NCI-H1436 (cell line): ENCODE data around the gene TEKTIP1.

Source experiments
- DNase-seq: peaks from one replicate; lab custom pipeline; 2025; lab: John Stamatoyannopoulos, UW

Gene TEKTIP1

DNA sequence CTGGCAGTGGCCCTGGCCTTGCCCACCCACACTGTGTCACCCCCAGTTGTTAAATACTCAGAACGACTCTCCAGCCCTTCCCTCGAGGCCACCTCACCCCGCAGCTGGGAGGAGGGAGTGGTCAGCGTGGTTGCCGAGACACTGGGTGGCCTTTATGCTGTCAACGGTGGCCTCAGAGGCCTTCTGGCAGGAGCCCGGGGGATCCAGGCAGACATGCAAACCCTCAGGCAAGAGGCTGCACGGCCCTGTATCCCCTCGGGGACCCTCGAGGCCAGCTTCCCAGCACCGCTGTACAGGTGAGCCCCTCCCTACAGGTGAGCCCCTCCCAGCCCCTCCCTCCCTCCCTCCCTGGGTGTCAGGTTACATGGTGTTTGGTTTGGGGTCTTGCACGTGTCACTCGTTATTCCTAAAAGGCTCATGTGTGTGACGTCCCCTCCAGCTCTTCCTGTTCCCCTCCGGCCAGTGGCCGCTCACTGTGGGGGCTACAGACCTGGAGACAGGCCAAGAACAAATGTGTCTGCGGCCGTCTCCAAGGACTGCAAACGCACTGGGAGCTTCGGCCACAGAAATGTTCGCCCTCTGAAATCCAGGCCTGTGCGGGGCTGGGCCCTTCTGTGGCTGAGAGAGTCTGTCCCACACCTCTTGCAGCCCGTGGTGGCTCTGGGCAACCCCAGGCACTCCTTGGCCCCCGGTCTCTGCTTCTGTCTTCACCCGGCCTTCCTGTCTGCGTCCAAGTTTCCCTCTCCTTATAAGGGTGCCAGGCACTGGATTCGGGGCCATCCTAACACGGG is at the start of gene TEKTIP1:
TSS of gene TEKTIP1 (plus strand) at position 210 of the 791 bp plus-strand sequence. CDS start at position 214, 4 bp downstream.
- DNase-seq: peak; percentile 41

DNA sequence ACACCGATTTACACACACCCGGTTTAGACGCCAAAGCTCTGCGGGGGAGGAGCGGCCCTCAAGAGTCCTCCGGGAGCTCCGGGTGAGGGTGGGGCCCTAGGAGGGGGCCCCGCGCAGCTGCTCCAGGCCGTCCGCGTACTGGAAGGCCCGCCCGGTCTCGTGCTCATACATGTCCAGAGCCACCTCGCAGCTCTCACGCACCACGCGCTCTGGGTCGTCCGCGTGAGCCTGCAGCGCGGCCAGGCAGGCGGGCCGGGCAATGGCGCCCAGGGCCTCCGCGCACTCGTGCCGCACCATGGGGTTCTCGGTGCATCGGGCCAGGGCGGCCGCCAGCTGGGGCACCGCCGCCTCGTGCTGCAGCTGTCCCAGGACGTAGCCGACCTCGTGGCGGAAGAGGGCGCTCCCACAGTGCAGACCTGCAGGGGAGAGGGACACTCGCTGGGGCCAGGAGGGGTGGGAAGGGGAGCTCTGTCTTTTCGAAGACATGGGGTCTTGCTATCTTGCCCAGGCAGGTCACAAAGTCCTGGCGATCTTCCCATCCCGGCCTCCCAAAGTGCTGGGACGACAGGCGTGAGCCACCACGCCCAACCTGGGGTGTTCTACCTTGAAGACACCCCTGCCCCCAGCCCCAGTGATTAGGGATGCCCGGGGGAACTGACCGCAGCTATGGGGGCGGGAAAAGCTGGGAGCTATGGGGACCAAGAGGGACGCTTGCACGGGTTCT is 47.4 kb upstream of the TEKTIP1 start:
- DNase-seq: no peak

- no peak for DNase-seq
These were observed 46.7 kb upstream of the TEKTIP1 start for GRCh38 chr19:3492131-3492839.

- DNase-seq: no peak
These were observed 46.1 kb upstream of the TEKTIP1 start for GRCh38 chr19:3492919-3493318.

- no peak for DNase-seq
These were observed 45.3 kb upstream of the TEKTIP1 start for GRCh38 chr19:3493651-3494050.

GRCh38 chr19:3494051-3494450 is 44.9 kb upstream of the TEKTIP1 start:
- no peak for DNase-seq

GRCh38 chr19:3494559-3494958 is 44.4 kb upstream of the TEKTIP1 start:
- DNase-seq: no peak

DNA sequence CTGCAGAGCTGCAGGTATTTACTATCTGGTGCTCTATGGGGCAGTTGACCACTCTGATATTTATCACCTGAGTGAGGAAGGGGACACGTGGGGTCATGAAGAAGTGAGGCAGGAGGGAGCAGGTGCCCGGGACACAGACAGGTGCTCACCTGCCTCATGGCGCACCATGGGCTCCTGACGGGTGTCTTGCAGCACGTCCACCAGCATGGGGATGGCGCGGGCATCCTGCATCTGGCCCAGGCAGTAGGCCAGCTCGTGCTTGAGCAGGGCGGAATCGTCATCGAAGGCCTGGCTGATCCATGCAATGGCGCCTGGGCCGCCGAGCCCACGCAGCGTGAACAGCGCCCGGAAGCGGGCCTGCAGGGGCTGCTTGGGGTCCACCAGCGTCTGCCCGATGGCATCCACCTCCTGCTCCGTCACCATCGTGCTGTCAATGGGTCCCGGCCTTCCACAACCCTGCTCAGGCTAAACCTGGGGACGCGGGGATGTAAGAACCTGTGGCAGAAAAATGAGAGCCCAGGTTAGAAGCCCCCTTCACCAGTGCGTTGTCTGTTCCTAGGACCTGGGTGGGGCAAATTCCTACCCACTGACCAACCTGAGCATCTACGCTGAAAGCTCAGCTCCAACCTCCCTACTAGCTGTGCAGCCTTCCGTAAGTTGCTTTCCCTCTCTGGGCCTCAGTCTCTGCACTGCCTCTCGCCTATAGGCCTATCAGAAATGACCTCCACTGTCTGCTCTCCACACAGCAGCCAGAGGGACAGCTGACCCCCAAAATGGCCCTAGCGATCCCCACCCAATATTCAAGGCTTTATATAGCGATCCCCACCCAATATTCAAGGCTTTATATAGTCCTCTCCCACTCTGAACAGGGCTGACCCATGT is 42.3 kb upstream of the TEKTIP1 start:
- DNase-seq: no peak

DNA sequence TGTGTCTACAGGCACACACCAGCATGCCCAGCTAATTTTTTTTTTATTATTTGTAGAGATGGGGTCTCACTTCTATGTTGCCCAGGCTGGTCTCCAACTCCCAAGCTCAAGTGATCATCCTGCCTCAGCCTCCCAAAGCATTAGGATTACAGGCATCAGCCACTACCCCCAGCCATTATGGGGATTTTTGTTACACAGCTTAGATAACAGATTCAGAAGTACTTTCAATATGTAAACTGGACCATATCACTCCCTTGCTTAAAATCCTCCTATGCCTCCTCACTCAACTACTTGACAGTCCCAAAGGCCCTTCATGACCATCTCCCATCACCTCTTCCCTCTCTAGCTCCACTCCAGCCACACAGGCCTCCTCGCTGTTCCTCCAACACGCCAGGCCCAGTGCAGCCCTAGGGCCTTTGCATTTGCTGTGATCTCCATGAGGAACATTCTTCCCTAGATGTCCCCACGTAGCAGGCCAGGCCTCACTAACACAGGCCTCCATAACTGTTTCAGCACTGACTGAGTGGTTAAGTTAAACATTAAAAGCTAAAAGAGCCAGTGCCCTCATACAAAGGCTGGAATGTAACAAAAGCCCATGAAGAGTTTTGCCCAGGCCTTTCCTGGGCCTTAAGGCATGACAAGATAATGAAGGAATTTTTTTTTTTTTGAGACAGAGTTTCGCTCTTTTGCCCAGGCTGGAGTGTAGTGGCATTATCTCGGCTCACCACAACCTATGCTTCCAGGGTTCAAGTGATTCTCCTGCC is 41.0 kb upstream of the TEKTIP1 start:
- no peak for DNase-seq

- DNase-seq: no peak
These were observed 39.1 kb upstream of the TEKTIP1 start for GRCh38 chr19:3499738-3500428.

DNA sequence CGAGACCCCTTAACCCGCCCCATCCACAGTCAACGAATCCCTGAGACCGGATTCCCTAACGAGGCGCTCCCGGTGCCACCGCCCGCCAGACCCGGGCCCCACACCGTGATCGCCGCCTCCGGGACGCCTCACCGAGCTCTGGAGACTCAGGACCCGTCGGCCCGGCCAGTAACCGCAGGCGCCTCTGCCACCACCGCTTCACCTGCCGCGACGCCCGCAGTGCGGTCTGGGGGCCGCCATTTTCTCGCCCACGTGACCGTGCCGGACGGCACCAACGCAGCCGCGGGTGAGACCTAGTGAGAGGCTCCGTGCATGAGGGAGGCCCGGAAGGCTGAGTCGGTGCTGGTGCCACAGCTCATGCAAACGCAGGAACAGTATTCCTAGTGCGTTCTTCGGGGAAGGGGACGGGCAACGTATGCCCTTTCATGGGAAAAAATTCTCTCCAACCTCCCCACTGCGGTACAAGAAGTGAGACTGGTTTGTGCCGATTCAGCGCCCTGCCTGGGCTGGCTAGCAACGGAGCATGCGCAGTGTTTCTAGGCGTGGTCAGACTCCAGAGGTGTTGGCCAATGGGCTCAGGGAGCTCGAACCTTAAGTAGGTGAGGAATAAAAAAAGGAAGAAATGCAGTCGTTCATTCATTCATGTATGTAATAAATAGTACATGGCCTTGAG is 38.4 kb upstream of the TEKTIP1 start, which contains the start of gene DOHH:
TSS of gene DOHH (minus strand) at position 246 of the 673 bp plus-strand sequence. CDS start 3,860 bp downstream, outside the sequence.
- peak; percentile 94 for DNase-seq

DNA sequence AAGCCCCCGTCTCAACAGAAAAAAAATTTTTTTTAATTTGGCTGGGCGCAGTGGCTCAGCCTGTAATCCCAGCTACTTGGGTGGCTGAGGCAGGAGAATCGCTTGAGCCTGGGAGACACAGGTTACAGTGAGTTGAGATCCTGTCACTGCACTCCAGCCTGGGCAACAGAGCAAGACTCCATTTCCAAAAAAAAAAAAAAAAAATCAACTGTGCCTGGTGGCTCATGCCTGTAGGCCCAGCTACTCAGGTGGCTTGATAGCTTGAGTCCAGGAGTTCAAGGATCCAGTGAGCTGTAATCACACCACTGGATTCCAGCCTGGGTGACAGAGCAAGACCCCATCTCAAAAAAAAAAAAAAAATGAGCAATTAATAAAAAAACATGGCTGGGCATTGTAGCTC is 37.2 kb upstream of the TEKTIP1 start:
- DNase-seq: no peak

GRCh38 chr19:3503036-3503572 is 35.9 kb upstream of the TEKTIP1 start:
- no peak for DNase-seq

- DNase-seq: no peak
These were observed 34.2 kb upstream of the TEKTIP1 start for GRCh38 chr19:3504735-3505134.

GRCh38 chr19:3505598-3506383 is 33.2 kb upstream of the TEKTIP1 start, which contains the start of gene FZR1:
Gene FZR1, plus strand, starts transcription at chr19:3506311. Its CDS starts 16,679 bp downstream, at chr19:3522990.
- DNase-seq: peak; percentile 99

DNA sequence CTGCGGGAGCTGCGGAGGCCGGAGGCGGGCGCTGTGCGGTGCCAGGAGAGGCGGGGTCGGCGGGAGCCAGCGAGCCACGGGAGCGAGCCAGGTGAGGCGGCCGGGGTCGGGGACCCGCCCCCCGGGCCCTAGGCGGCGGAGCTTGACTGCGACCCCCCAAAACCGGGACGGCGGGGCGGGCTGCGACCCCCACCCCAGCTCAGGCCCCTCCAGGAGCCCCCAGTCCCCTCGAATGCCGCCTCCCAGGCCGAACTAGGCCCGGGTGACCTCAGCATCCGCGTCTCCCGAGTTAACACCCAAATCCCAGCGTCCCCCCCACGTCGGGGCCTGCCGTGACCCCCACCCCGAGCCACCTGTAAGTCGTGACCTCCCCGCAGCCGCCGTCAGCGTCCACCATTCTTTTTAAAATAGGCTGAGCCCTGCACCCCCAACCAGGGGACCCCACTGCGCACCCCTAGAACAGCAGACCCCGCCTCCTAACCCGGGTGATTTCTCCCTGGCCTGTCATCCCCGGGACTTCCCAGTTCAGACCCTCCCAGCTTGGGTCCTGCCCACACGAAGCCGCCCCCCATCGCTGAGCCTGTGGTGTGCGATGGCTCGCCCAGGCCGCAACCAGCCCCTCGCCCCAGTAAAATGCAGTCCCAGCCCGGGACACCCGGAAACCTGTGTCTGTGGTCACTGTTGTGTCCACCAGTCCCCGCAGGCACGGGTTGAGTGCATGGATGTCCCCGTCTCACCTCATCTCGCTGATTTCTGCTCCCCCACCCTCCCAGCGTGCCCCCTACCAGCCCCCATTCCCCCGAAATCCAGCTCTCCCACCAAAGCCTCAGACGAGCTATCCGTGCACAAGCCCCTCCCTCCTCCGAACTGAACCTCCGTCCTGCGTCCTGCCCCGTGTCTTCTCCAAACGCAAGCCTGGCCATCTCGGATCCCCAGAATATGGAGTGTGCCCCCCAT is 32.3 kb upstream of the TEKTIP1 start:
- no peak for DNase-seq
